GM21381 (cell line): ENCODE data around the gene DUOXA1.
"Not testable (repeated sequence)": the region's sequence is repeated elsewhere in the genome, so short reads cannot be mapped to it uniquely, and the experiment has no call there.

Experiments used
- ATAC-seq: cut with Tn5 transposase; IDR thresholded peaks from one replicate; pipeline ENCODE4 v1.9.1; 2021; ENCODE audit warnings: mild to moderate bottlenecking, moderate library complexity; ENCODE audit not compliant: unreplicated experiment

Gene DUOXA1

GRCh38 chr15:45151998-45152828 lies 22.5 kb upstream of the DUOXA1 start:
- no peak for ATAC-seq

DNA sequence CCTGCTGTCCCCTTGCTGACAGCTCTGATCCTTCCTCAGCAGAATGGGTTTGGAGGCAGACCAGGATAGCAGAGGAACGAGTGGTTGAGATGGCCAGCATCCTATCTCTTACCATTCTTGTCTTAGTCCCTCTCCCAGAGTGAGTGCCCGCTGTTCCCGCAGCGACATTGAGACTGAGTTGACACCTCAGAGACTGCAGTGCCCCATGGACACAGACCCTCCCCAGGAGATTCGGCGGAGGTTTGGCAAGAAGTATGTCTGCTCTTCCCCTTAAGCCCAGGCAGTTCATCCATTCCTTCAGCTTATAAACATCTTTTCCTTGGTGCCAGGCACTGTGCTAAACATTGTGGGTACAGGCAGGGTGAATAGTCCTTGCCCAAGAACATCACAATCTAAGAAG lies 21.3 kb upstream of the DUOXA1 start:
- ATAC-seq, result no peak

DNA sequence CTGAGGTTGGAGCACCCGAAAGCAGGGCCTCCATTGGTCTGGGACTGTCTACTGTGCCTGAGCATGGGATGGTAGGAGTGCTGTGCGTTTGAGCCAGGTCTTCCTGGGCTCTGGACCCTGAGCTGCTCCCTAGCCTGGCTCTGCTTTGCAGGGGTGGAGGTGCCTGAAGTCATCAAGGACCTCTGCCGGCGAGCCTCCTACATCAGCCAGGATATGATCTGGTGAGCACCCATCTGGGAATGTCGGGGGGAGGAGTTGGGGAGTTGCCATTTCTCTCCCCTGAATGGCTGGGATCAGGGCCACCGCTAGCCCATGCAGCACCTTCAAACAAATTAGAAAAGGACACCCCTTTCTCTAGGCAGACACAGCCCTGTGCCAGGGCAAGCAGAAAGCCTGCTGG lies 20.8 kb upstream of the DUOXA1 start:
- ATAC-seq, result no peak

DNA sequence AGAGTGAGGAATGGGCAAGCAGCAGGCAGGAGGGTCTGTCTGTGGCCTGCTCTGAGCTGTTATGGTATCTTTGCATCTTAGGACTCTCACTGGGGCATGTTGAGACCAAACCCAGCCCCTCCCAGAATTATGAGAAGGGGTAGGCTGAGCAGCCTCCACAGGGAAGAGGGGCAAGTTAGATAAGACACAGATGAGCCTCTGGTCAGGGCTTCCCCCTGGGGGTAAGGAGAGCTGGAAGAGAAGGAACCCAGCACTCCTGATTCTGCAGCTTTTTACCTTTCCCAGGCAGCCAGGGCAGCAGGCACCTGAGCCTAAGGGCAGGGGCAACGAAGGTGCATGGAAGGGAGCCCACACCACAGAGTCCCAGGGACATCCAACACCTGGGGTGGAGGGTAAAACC lies 19.4 kb upstream of the DUOXA1 start:
- no peak for ATAC-seq

DNA sequence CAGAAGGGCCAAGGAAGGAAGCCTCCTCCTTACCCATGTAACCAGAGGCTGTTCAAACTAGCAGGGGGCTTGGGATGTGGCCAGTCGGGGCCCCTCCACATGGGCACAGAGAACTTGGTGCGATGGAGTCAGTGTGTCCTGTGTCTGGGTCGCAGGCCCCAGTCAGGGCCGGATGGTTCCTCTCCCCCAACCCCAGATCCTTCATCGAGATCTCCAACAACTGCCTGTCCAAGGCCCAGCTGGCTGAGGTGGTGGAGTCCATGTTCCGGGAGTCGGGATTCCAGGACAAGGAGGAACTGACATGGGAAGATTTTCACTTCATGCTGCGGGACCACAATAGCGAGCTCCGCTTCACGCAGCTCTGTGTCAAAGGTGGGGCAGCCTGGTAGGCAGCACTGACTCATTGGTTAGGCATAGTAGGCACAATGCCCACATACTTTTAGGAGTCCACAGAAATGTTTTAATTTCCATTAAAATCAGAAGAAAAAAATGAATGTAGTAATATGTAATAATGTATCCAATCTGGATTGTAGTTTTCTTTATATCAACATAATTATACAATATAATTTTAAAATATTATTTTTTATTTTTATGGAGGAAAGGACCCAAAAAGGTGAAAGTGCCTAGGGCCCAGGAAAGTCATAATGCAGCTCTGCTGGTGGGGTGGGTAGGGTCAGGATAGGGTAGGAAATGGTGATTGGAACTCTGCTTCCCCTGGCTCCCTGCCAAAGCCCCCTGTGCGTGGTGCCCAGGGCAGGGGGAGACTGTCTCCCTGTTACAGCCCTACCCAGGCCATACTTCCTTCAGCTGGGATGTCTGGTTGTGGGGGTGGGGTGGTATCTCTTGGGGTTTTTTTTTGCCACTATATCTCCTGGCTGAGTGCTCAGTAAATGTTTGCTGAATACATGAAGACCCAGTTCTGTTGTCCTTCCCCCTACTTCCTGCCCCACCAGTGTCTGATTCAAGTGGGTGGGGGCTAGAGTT lies 18.7 kb upstream of the DUOXA1 start:
- ATAC-seq, result no peak

- ATAC-seq, result no peak
Observed at GRCh38 chr15:45147606-45148005, 17.9 kb upstream of the DUOXA1 start.

DNA sequence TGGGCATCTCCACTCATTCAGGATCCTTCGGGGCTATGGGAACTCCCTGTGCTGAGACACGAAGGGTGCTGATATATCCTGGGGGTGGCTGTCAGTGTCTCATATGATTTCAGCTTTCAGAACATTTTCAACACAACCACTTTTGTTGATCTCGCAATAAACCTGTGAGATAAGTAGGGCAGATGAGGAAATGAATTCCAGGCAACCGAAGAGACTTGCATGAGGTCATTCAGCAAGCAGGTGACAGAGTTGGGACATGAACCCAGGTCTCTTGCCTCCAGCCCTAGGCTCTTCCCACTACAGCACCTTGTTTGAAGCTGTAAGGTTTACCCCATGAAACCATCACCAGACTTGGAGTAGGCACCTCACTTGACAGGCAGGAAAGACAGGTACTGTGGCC lies 16.7 kb upstream of the DUOXA1 start:
- ATAC-seq, result no peak

GRCh38 chr15:45144775-45145174 lies 15.1 kb upstream of the DUOXA1 start:
- ATAC-seq, result no peak

- ATAC-seq, result no peak
Observed at GRCh38 chr15:45143946-45144345, 14.3 kb upstream of the DUOXA1 start.

DNA sequence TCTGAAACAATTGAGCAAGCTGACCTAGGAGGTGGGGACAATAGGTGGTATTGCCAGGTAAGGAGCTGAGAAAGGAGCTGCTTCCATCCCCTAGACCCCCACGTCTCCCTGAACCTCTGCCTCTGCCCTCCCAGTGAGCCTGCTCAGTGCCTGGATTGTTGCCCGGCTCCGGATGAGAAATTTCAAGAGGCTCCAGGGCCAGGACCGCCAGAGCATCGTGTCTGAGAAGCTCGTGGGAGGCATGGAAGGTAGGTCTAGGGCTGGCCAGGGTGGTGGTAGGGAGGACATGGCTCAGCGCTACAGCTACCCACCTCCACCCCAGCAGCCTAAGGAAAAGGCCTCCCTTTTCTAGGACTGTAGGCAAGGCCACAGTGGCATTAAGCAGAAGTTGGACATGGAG lies 13.4 kb upstream of the DUOXA1 start:
- no peak for ATAC-seq

DNA sequence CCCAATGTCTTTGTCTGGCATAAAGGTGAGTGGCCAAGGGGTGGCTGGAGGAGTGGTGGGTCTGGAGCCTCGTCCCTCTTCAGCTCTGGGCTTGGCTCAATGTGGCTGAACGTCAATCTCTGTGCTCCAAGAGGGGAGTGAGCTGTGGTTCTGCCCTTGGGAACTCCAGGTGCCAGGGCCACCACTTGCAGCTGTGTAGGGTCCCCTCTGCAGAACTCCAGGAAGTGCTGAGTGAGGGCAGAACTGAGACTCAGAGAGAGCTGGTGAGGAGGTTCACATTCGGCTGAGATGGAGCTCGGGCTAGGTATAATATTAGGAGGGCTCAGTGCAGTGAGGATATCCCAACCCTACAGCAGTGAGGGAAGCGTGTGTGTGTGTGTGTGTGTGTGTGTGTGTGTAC lies 11.7 kb upstream of the DUOXA1 start:
- ATAC-seq, result no peak

DNA sequence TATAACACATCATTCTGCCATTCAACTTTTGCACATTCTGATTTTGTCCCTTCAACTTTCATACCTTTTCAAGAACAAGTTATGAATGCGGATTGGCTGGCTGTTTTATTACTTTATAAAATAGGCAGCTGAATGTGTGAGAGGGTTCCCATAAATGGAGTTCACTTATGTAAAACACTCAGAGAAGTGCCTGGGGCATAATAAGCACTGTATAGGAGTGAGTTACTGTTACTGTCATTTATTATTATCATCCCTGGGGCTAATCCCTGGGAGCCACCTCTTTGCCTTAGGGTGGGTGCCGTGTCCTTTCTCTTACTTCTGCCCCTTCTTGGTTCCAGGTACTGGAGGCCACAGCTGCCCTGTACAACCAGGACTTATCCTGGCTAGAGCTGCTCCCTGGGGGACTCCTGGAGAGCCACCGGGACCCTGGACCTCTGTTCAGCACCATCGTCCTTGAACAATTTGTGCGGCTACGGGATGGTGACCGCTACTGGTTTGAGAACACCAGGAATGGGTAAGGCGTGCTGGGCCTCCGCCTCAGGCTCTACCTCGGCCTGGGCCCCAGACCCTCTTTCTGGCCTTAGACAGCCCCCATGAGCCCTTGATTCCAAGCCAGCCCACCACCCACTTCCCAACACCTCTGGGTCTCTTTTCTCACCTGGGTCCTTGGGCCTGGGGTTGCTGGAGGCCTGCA lies 11.0 kb upstream of the DUOXA1 start:
- no peak for ATAC-seq

DNA sequence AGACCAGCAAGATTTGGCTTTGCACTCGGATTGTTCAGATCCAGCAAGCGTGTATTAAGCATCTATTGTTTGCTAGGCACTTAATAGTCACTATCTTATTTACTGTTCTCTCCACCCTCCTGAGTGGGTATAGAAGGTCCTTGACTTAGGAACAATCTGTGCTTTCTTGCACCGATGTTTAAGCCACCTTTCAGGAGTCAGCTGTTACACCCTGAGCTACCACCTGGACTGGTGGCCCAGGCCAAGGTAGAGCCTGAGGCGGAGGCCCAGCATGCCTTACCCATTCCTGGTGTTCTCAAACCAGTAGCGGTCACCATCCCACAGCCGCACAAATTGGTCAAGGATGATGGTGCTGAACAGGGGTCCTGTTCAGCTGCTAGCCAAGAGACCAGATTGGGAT lies 10.1 kb upstream of the DUOXA1 start:
- no peak for ATAC-seq

DNA sequence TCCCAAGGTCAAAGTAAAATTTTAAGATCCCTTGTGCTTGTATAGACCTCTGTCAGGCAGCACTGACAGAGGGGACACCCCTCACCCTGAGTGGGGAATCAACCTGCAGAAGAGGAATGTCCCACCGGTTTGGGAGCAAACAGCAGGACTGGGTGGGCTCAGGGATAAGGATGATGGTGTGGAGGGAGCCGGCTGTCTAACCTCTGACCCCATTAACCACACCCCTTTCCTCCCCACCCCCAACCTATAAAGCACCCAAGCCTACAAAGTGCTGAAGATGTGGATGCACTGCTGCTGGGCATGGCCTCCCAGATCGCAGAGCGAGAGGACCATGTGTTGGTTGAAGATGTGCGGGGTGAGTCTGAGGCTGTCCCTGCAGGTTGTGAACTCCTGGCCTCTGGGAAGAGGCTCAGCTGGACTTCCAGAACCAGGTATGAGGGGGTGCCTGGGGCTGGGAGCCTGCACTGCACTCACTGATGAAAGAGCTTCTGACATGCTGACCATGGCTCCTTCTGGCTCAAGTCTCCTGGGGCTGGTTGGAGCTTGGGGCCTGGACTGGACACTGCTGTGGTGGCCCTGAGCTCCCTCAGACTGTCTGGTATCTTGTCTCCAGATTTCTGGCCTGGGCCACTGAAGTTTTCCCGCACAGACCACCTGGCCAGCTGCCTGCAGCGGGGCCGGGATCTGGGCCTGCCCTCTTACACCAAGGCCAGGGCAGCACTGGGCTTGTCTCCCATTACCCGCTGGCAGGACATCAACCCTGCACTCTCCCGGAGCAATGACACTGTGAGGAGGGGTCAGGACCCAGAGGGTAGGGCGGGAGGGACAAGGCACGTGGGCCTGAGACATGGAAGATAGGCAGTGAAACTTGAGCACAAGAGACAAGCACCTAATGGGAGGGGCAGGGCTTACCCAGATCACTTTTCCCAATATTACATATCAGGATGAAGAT lies 9.4 kb upstream of the DUOXA1 start:
- no peak for ATAC-seq

GRCh38 chr15:45137703-45138102 lies 8.0 kb upstream of the DUOXA1 start:
- no peak for ATAC-seq

GRCh38 chr15:45136378-45136764 lies 6.7 kb upstream of the DUOXA1 start:
- no peak for ATAC-seq

DNA sequence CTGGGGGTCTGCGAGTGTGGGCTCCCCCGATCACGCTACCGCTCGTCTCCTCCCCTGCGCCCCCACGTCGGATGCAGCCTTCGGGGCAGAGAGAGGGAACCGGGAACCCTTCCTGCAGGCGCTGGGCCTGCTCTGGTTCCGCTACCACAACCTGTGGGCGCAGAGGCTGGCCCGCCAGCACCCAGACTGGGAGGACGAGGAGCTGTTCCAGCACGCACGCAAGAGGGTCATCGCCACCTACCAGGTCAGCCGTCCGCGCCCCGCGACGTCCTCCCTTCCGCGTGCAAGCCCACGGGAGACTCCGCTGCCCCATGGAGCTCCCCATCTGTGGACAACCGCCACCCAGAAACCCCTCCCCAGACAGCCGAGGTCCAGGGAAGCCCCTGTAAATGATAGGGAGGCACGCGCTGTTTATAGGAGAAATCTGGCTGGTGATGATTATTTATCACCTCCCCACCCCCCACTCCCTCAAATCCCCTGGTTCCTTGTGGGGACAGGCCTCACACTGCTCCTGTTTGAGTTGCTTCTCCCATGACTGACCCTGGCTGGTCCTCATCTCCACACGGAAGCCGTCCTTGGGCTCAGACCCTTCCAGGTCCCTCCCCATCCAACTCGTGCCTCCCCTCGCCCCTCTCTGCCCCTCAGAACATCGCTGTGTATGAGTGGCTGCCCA lies 6.2 kb upstream of the DUOXA1 start:
- not testable (repeated sequence) for ATAC-seq

GRCh38 chr15:45134682-45135604 lies 5.3 kb upstream of the DUOXA1 start:
- no peak for ATAC-seq

GRCh38 chr15:45134046-45134445 lies 4.4 kb upstream of the DUOXA1 start:
- ATAC-seq, result no peak
